ENCODE data around the gene RNF217. TPM values are rescaled to one million over a fixed set of nuclear protein-coding genes. Genes with fewer than 3 reads are reported as not detected.
"Not testable (repeated sequence)": the region's sequence is repeated elsewhere in the genome, so short reads cannot be mapped to it uniquely, and the experiment has no call there.

The RNF217 gene
- total RNA-seq, 1 experiment from 2014 or later = 7.0 TPM

- peak; percentile 29 for DNase-seq (ENCODE audit: low spot score)
These were observed 51.9 kb downstream of the RNF217 start for GRCh38 chr6:125013938-125014660.

- DNase-seq (ENCODE audit: low spot score) = no peak
These were observed 52.4 kb downstream of the RNF217 start for GRCh38 chr6:125014661-125014957.

GRCh38 chr6:125015152-125015551 lies 52.9 kb downstream of the RNF217 start:
- DNase-seq (ENCODE audit: low spot score) = no peak

- DNase-seq (ENCODE audit: low spot score) = no peak
These were observed 55.9 kb downstream of the RNF217 start for GRCh38 chr6:125018136-125018535.

GRCh38 chr6:125019281-125019680 lies 57.0 kb downstream of the RNF217 start:
- no peak for DNase-seq (ENCODE audit: low spot score)

- no peak for DNase-seq (ENCODE audit: low spot score)
These were observed 57.7 kb downstream of the RNF217 start for GRCh38 chr6:125019918-125020317.

GRCh38 chr6:125020385-125020784 lies 58.1 kb downstream of the RNF217 start:
- peak; percentile 12 for DNase-seq (ENCODE audit: low spot score)

GRCh38 chr6:125022391-125022989 lies 60.3 kb downstream of the RNF217 start:
- DNase-seq (ENCODE audit: low spot score) = no peak

- DNase-seq (ENCODE audit: low spot score) = no peak
These were observed 63.1 kb downstream of the RNF217 start for GRCh38 chr6:125025164-125025854.

- DNase-seq (ENCODE audit: low spot score) = no peak
These were observed 65.0 kb downstream of the RNF217 start for GRCh38 chr6:125027287-125027686.

- no peak for DNase-seq (ENCODE audit: low spot score)
These were observed 68.7 kb downstream of the RNF217 start for GRCh38 chr6:125030969-125031368.

- no peak for DNase-seq (ENCODE audit: low spot score)
These were observed 69.1 kb downstream of the RNF217 start for GRCh38 chr6:125031385-125031784.

- not testable (repeated sequence) for DNase-seq (ENCODE audit: low spot score)
These were observed 72.7 kb downstream of the RNF217 start for GRCh38 chr6:125034929-125035328.

GRCh38 chr6:125036486-125036885 lies 74.2 kb downstream of the RNF217 start:
- not testable (repeated sequence) for DNase-seq (ENCODE audit: low spot score)

GRCh38 chr6:125037827-125038226 lies 75.6 kb downstream of the RNF217 start:
- DNase-seq (ENCODE audit: low spot score) = no peak

GRCh38 chr6:125038925-125039324 lies 76.7 kb downstream of the RNF217 start:
- DNase-seq (ENCODE audit: low spot score) = no peak

- DNase-seq (ENCODE audit: low spot score) = no peak
These were observed 79.7 kb downstream of the RNF217 start for GRCh38 chr6:125041740-125042459.

GRCh38 chr6:125044066-125044465 lies 81.8 kb downstream of the RNF217 start:
- no peak for DNase-seq (ENCODE audit: low spot score)

GRCh38 chr6:125044667-125045066 lies 82.4 kb downstream of the RNF217 start:
- no peak for DNase-seq (ENCODE audit: low spot score)

GRCh38 chr6:125046107-125046925 lies 84.1 kb downstream of the RNF217 start:
- no peak for DNase-seq (ENCODE audit: low spot score)

GRCh38 chr6:125048274-125048673 lies 86.0 kb downstream of the RNF217 start:
- DNase-seq (ENCODE audit: low spot score) = no peak

All from H4 (cell line).